HG02759 (cell line): ENCODE measurements around the gene LYPD6.
A peak's percentile ranks its signal among the peaks of the same experiment; 100 is the strongest.

Experiments
- ATAC-seq: cut with Tn5 transposase; IDR thresholded peaks from one replicate; pipeline ENCODE4 v1.9.1; 2021; ENCODE audit warnings: mild to moderate bottlenecking, moderate library complexity; ENCODE audit not compliant: unreplicated experiment

The LYPD6 gene

DNA sequence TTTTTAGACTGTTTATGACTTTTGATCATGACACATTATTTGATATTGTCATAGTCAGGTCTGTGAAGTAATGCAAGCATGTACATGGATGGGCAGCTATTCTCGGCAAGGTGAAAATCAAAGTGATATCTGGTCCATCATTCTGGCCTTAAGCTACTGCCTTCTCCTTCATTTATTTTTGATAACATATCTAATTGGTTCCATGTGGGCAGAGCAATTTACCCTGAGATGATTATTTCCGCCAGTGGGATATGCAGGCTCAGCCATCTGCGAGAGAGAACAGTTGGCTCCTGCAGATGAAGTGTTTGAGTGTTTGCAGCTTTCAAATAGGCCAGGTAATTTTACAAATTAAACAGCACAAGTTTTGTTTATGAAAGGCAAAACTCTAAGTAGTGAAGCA is 116.4 kb downstream of the LYPD6 start:
- no peak for ATAC-seq

DNA sequence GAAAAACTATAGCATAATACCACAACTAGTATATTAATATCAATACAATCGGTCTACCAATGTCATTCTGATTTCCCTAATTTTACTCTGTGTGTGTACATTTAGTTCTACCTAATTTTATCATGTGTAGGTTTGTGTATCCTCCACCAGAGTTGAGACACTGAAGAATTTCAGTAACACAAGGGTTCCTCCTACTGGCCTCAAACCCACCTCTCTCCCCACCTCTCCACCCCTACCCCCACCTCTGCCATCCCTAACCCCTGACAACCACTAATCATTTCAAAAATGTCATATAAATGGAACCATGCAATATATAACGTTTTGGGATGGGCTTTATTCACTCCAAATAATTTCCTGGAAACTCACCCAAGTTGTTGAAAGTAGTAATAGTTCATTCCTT is 117.9 kb downstream of the LYPD6 start:
- ATAC-seq = no peak

DNA sequence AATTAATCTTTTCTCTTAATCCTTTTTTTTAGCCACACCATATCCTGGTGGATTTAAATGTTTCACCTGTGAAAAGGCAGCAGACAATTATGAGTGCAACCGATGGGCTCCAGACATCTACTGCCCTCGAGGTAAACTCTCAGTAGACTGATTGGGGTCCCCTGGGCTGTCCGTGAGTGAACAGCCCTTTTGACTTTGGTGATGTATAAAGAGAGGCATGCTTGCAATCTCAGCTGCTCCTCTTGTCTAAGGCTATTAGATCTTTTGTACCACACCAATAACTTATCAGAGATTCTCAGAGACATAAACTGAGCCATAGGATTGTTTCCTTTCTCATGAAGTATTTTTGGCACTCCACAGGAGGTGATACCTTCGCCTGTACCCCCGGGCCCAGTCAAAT is 118.6 kb downstream of the LYPD6 start:
- no peak for ATAC-seq

DNA sequence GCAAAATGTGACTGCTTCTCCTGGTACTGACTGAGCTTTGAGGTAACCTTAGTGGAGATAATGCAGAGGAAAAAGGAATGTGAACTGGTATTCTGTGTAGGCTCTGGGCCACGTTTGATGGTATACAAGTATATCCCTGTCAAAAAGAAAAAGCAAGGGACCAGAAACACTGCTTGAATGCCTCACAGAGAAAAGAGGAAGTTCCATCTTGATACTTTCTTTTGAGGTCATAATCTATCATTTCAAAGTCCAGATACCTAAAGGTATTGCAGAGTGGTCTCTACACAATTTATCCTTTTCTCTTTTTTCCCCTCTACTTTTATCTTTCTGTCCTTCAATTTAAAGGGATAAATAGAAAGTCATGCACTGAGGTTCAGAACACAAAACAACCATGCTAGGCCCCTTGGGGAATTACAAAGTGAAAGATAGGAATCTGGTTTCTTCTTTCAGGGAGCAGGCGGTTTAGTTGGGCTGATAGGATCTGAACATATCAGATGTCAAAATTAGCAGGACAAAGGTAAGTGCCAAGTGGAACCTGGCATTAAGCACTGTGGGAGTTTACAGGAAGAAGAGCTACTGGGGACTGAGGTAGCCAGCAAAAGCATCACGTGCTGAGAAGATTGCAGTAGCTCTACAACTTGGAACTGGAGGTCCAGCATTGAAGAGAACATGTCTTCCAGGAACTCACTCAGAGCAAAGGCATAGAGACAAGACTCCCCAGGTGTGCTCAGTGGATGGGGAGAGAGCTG is 121.2 kb downstream of the LYPD6 start:
- ATAC-seq = no peak

DNA sequence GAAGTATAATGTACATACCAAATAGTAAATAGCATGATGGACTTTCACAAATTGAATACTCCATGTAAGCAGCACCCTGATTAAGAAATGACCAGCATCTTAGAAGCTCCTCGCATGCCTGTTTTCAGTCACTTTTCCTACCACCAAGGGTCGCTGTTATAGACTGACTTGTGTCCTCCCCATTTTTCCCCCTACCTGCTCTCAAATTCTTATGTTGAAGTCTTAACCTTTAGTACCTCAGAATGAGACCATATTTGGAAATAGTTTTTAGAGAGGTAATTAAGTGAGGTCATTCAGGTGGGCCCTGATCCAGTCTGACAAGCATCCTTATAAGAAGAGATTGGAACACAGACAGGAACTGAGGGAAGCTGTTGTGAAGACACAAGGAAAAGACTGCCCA is 125.9 kb downstream of the LYPD6 start:
- ATAC-seq = no peak

DNA sequence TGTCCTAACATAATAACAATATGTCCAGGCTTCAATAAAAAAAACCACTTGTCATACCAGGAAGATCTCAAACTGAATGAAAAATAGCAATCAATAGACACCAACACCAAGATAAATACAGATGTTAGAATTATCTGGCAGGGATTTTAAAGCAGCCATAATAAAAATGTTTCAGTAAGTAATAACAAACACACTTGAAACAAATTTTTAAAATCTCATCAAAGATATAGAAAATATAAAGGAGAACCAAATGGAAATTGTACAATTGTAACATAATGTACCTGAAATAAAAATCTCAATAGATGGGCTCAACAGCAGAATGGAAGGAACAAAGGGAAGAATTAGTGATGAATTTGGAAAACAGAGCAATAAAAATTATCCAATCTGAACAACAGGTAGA is 128.1 kb downstream of the LYPD6 start:
- ATAC-seq = no peak

DNA sequence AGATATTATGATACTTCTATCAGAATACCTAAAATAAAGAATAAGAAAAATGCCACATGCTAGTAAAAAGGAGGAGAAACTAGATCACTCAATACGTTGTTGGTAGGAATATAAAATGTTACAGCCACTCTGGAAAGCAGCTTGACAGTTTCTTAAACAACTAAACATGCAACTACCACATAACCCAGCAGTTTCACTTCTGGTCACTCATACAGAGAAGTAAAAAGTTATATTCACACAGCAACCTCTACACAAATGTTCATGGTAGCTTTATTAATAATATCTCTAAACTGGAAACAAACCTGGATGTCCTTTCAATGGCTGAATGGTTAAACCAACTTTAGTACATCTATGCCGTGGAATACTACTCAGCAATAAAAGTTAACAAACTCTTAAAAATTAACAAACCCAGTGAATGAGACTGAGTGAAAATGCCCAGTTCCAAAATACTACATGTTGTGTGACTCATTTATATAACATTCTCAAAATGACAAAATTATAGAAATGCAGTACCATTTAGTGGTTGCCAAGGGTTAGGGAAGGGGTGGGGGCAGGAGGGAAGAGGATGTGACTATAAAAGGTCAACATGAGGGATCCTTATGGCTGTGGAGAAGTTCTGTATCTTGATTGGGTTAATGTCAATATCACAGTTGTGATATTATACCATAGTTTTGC is 133.1 kb downstream of the LYPD6 start:
- ATAC-seq = peak; percentile 97

DNA sequence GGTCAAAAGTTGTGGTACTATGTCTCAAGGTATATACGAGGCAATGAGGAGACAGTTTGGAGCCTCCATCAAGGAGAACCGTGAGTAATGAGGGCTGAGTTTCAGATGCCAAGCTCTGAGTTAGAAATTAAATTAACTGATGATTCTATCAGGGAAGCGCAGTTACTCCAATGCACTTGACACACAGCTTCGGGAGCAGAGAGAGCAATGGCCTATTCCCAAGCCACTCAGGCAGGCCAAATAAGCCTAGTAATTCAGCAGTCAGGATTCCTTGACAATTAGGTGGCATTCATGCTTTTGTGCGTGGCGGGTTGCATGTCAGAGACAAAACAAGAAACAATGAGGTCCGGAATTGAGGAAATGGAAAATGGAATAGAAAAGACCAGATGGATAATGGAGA is 134.0 kb downstream of the LYPD6 start:
- ATAC-seq = no peak

DNA sequence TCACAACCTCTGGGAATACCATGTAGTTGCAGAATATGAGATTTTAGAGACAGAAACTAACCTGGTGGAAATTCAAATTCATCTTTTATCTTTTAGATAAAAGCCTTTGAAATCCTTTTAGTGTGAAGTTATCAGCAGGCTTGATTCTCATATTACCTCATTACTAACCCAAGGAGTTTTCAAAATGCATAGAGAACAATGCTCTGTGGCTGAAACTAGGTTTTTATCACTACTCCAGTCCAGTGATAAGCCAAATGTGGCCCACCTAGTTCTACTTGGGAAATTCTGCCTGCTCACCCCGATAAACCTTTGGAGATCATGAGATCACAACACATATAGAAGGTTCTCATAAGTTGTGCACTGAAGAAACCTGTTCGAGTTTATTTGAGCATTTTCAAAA is 135.5 kb downstream of the LYPD6 start:
- no peak for ATAC-seq

DNA sequence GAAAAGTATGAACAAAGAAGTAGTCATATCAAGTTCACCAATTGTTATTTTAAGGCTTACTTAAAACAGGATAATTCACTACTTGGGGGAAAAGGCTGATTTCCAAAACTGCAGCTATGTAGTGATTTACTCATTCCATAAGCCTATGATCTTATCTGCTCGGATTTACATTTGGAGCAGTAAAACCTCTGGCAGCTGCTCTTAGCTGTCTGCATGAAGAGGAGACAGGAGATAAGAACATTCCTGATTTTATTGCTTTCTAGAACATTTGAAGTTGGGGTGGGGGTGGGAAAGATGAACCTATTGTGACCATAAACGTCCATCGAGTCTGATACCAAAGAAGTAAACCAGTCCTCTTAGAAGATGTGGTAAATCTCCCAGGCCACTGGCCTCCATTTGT is 136.2 kb downstream of the LYPD6 start:
- ATAC-seq = no peak

DNA sequence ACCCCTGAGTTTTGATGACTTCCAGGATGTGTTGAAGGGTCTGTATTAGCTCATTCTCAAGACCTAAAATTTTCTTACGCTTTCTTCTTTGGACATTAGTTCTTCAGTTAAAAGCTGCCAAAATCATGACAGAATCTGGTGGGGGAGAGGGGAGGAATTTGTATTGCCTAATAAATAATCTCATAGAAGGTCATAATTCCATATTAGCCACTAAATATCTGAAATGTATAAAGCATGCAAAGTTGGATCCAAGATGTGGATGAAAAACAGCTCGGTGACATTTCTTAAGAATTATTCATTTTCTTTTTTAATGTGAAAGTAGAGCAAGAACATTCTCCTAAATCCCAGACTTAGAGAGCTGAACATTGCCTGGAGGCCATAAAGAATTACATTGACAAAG is 137.0 kb downstream of the LYPD6 start:
- no peak for ATAC-seq

DNA sequence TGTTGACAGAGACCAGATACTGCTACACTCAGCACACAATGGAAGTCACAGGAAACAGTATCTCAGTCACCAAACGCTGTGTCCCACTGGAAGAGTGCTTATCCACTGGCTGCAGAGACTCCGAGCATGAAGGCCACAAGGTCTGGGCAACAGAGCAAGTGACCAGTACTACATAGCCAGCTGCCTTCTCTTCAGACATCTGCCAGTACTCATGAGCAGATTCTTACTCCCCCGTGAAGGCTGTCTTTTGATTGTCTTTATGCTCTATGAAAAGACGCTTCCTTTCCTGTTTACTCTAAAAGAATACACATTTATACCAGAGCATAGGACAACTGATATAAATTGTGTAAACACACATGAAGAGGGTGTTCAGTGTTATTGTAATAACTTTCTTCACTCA is 138.2 kb downstream of the LYPD6 start:
- ATAC-seq = no peak

DNA sequence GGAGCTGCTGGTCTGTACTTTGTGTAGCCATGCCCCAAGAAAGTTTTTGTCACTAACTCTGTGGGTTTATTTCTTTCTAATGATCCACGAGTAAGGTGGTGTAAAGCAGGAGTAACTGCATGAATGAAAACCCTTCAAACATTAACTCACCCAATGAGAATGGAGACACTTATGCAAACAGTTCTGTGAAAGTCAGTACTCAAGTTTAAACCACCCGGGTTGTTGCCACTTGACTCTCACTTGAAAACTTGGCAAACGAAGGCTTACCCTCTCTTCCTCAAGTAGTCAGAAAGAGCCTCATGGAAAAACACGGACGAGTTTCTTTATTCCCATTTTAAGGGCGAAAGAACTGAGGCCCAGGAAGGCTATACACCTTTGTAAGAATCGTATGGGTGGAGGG is 139.7 kb downstream of the LYPD6 start:
- no peak for ATAC-seq

DNA sequence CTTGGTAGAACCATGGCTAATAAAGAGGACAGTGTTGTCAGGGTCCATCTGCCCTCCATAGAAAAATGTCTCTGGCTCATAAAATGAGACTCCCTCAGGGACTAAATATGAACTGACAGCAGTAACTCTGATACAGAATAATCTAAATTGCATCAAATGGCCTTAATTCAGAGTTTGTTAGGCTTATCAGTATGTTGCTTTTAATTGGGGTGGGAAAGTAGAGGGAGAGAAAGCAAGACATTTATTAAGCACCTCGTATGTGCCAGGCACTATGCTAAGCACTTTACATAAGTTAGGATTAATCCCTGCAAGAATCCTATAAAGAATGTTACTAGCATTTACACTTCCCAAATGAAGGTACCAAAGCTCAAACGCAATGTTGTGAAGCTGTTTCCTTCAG is 142.0 kb downstream of the LYPD6 start:
- ATAC-seq = no peak

DNA sequence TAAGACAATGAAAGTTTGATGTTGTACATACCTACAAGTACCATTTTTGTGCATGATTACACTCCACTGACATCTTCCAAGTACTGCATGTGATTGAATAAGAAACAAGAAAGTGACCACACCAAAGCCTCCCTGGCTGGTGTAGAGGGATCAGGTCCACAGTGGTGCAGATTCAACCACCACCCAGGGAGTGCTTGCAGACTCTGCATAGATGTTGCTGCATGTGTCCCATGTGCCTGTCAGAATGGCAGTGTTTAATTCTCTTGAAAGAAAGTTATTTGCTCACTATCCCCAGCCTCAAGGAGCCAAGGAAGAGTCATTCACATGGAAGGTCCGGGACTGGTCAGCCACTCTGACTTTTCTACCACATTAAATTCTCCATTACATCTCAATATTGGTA is 142.7 kb downstream of the LYPD6 start:
- no peak for ATAC-seq

DNA sequence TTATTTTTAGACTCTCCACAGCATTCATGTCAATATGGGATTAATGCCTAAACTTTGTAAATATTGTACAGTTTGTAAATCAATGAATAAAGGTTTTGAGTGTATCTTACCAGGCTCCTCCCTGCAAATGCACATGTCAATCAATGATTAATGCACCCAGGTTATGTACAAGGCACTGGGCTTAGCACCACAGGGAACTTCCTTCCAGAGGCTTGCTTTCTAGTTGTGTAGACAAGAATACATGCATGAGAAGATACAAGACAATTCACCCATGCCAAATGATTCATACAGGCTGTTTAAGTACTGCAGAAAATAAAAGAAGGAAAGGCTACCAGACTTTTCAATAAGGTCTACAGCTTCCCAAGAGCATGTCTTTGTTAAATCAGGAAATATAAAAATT is 143.1 kb downstream of the LYPD6 start:
- ATAC-seq = no peak

DNA sequence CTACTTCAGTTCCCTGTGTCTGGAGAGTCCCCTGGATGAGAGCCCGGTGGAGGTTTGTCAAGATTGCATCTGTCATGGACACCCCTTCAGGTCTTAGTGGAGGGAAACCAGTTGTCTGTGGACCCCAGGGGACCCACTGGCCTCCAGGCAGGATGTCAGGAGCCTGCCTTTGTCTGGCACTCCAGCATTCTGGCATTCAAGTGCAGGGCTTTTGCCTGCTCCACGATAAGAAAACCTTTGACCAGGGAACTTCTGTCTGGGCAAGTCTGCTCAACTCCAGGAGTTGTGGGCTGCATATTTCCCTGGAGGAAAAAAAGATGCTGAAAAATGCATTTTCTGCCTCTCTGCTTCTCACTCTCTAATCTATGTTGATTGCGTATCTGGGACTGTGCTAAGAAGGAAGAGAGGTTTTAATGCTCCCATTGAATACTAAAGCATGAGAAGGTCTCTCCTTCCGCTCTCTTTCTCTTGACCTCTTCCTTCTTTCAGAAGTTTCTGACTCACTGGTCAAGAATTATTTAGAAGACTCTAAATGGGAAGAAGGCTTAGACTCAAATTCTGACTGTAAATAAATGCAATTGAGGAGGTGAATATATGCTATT is 152.7 kb downstream of the LYPD6 start:
- ATAC-seq = no peak

DNA sequence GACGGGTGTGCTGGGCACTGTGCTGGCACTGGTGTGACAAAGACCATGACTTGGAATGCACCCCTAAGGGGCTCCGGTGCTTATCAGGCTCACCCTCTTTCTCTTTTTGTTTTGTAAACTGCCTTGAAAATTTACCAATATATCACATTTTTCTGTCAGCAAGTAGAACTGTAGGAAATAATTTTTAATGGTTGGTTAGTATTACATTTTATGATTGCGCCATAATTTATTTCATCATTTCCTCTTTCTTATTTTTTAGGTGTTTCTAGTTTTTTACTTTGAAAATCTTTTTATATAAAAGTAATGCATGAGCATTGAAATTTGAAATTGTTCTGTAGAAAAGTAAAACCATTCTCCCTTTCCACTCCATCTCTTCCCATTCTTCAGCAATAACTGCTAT is 156.3 kb downstream of the LYPD6 start:
- ATAC-seq = no peak

DNA sequence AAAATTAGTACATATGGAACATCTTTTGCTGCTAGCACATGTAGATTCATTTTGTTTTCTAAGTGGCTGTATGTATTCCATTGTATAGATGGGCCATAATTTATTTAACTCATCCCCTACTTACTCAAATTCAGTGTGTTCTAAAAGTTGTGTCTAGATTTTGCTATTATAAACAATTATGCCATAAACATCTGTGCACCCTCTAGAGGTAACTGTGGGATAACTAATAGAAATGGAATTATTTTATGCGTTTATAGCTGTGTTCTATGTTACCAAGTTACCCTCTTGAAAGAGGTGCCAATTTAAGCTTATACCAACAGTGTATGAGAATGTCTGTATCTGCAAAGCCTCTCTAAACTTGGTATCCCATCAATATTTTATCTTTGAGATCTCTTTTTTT is 156.8 kb downstream of the LYPD6 start:
- no peak for ATAC-seq

DNA sequence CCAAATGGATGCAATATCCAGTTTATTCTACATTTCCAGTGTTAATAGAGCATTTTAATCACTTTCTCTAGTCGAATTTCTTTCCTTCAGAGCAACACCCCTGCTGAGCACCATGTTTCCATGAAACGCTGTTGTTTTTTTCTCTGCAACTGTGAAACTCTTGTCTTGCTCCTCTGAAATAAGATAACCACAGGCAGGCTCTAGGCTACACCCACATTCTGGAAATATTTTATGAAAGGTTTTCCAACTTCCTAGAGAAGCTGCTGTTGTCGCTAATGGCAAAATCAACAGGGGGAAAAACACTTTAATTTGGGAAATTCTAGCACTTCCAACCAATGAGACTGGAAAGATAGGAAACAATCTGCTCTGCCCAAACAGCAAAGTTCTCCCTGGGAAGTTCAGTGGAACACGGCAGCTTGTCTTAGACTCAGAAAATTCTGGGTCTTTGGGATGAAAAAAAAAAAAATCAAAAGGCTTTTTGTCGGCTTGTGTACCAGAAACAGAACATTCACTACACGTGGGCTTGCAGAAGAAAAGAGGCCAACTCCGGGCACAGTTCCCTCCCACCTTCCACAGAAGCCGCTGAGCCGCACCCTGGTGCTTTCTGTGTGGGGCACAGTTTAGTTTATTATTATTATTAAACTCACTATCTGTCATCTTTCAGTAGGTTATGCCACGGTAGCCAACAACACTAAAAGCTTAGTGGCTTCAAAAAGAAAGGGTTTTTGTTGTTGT is 158.5 kb downstream of the LYPD6 start:
- ATAC-seq = no peak

DNA sequence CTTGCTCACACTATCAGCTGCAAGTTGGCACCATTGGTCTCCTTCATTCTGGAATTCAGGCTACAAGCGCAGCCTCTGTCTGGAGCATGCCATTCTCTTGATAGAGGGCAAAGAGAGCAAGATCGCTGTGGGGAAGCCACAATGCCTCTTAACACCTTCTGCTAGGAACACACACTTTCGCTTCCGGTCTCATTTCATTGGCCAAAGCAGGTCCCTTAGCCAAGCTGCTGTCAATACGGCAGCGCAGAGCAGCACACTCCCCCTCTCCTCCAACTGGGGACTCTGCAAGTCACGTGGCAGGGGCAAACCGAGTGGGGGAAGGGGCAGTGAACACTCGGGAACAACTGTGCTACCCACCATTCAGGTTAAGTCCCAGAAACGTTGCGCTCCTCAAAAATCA is 159.1 kb downstream of the LYPD6 start:
- no peak for ATAC-seq

DNA sequence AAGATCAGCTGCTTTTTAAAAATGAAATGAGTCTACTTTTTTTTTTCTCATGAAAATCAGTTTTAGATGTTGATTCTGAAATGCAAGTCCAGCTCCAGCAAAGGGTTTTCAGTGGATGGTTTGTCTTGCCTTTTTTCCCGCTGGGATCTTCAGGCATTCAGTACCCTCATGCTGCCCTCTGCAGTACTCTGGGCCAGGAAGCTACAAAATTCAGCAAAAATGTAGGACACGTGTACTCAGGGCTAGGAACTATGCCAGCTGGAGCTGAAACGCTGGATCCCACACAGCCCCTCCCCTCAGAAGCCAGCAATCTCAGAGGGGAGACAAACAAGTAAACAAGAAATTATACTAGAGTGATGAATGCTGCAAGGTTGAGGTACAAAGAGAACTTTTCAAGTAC is 159.9 kb downstream of the LYPD6 start:
- ATAC-seq = no peak
